Measurements from ENCODE around the gene KBTBD2.
"Not testable (repeated sequence)": the region's sequence is repeated elsewhere in the genome, so short reads cannot be mapped to it uniquely, and the experiment has no call there.

The KBTBD2 gene

DNA sequence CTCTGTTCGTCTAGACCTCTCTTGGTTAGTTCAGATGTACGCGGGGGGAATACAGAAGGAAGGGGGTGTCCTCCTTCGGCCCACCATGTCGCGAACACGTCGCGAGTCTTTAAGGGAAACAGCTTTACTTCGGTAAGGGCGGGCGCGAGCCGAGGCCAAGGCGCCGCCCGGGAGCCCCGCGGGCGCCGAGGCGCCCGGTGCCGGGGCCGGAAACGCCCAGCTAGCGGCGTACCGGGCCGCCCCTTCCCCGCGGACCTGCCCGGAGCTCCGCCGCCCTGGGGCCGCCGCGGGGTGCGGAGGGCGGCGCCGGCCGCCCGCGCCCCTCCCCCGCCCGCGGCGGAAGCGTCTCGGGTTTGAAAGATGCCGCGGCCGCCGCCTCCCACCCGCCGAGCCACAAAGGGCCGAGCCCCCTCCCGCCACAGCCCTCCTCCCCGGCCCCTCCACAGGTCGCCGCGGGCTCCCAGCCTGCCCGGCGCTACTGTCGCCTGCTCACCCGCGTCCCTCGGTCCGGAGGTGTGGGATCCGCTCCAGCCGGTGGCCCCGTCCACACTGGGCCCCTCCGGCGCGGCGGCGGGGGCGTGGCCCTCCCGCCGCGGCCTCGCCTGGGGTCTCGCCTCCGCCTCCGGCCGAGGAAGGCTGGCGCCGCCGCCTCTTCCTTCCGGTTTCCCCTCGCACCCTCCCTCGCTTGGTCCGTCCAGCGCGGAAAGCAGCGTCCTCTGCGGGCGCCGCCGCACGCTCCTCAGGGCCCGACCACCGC is at the start of gene KBTBD2:
Gene KBTBD2, minus strand, starts transcription at position 718 of the 757 bp plus-strand sequence. CDS start 12,156 bp downstream, outside the sequence.
- TF ChIP-seq POLR2A (IDR thresholded peaks at IDR 0.05; ENCODE audit: low read length) (peak; percentile 66), GATA1 (IDR thresholded peaks at IDR 0.05; ENCODE audit: low read depth, low read length) (no peak)
- DNase-seq: peak; percentile 81 to 89

DNA sequence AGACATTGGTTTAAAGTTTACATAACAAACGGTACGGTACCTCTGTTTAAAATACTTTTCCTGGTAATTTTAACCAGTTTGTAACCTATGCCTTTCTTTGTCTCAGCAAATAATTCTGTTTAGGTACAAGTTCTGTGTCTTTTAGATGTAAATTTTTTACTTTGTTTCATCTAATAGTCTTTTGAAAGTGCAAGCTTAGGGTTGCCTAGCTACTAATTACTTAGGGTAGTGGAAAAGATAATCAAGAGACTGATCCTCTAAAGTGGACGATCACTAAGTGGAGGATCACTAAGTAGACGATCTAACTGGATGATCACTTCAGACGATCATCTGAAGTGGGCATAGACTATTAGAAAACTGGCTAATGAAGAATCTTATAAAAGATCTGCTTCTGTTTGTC is 49.6 kb upstream of the KBTBD2 start:
- DNase-seq: no peak
- TF ChIP-seq POLR2A (IDR thresholded peaks at IDR 0.05; ENCODE audit: low read length): no peak
- no peak for TF ChIP-seq GATA1 (IDR thresholded peaks at IDR 0.05; ENCODE audit: low read depth, low read length)

DNA sequence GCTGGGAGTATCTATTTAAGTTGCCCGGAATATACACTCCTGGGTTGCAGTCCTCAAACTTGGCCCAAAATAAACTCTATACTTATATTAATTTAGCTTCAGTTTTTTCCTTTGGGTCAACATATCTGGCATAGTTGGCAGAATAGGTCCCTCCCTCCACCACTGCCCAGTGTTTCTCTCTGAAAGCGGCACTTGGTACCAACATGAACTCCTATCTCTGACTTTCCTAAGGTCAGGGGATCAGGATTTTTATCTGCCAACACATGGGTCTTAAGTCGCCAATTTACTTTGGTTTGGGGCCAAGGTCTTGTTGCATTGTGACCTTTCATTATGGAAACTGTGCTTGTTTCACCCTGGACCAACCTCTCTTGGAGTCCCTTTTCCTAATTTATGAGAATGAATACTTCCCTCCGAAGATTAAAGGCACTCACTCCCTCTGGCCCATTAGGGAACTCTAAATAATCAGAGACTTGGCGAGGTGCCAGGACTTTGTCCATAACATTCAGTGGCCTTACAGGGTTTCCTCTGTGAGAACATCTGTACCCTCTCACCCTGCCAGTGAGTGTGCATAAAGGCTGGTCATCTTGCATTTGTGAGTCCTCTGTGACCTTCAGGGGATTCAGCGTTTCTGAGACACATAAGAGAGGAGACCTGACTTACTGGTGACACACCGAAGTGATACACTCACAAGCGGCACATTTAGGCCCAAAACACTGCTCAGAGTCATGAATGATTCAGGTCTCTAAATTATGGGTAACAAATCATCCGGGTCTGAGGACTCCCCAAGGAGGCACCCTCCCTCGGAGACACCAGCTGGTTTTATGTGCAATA is 46.0 kb upstream of the KBTBD2 start:
- TF ChIP-seq GATA1 (IDR thresholded peaks at IDR 0.05; ENCODE audit: low read depth, low read length): no peak
- no peak for TF ChIP-seq POLR2A (IDR thresholded peaks at IDR 0.05; ENCODE audit: low read length)
- DNase-seq: peak; percentile 39 to 42

DNA sequence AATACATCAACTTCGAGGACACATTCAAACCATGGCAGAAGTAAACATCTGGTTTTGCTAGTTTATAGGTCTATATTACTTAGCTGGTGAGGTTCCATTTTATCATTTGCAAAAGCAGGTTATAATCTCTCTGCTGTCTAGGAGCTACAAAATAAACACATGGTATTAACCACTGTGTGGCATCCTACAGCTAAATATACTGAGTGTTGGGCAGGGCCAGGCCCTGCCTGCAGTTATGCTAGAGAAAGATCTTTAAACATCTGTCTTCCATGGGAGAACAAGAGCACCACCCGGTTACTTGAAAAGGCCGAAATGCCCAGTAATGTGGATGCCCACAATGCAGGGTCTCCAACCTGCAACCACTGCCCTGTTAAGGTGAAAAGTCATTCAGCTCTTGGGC is 45.1 kb upstream of the KBTBD2 start:
- TF ChIP-seq GATA1 (IDR thresholded peaks at IDR 0.05; ENCODE audit: low read depth, low read length) (no peak), POLR2A (IDR thresholded peaks at IDR 0.05; ENCODE audit: low read length) (no peak)
- no peak for DNase-seq

DNA sequence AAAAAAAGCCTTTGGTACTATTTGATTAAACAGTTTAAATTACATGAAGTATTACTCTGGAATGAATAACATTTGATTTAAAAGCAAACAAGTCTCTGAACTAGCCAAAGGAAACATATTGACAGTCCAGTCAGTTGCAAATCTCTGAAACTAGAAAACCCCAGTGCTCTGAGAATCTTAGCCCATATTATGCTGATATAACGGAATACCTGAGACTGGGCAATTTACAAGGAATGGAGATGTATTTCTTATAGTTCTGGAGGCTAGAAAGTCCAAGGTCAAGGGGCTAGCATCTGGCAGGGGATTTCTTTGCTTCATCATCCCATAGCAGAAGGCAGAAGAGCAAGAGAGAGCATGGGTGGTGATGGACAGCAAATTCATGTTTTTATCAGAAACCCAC is 44.0 kb upstream of the KBTBD2 start:
- DNase-seq: no peak
- no peak for TF ChIP-seq GATA1 (IDR thresholded peaks at IDR 0.05; ENCODE audit: low read depth, low read length)
- no peak for TF ChIP-seq POLR2A (IDR thresholded peaks at IDR 0.05; ENCODE audit: low read length)

DNA sequence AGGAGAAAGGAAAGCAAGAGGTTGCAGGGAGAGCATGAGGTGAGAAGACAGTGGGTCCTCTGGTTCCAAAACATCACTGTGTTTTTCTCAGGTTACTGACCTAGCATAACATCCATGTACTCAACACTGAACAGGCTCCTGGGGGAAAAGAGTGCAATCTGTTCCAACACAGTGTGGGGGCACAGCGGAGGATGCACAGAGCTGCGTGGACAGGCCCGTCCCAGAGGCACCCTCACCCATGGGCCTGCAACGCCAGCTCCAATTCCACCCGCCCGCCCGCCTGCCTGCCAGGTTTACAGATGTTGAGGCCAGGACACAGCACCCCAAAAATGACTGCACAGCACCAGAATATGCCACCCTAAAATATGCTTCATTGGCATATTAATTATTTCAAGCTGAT is 38.8 kb upstream of the KBTBD2 start:
- TF ChIP-seq POLR2A (IDR thresholded peaks at IDR 0.05; ENCODE audit: low read length): no peak
- TF ChIP-seq GATA1 (IDR thresholded peaks at IDR 0.05; ENCODE audit: low read depth, low read length): no peak
- no peak for DNase-seq

DNA sequence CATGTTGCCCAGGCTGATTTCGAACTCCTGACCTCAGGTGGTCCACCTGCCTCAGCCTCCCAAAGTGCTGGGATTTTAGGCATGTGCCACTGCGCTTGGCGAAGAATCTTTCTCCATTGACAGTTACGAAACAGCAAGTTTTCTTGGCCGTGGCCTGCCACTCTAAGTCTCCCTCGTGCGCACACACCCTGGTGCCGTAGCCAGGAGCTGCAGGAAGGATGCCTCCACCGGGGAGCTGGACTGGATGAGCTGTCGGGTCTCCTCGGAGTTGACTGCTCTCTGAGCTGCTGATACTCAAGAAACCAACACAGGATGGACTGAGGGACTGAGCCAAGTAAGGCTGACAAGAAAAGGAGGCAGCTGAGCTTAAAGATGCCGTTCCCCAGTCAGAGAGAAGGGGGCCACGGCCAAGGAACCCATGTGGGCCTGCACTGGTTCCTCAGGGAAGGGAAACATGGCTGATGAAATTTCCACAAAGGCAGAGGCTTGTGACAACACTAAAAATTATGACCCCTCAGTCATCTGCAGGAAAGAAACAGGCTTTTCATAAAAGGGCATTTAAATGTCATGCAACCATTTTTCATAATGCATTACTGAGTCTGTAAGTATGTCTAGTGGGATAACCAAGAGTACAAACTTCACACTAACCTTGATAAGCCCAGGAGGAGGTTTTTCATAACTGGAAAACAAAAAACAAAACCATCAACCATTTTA is 38.0 kb upstream of the KBTBD2 start:
- no peak for DNase-seq
- TF ChIP-seq GATA1 (IDR thresholded peaks at IDR 0.05; ENCODE audit: low read depth, low read length) (no peak), POLR2A (IDR thresholded peaks at IDR 0.05; ENCODE audit: low read length) (no peak)

DNA sequence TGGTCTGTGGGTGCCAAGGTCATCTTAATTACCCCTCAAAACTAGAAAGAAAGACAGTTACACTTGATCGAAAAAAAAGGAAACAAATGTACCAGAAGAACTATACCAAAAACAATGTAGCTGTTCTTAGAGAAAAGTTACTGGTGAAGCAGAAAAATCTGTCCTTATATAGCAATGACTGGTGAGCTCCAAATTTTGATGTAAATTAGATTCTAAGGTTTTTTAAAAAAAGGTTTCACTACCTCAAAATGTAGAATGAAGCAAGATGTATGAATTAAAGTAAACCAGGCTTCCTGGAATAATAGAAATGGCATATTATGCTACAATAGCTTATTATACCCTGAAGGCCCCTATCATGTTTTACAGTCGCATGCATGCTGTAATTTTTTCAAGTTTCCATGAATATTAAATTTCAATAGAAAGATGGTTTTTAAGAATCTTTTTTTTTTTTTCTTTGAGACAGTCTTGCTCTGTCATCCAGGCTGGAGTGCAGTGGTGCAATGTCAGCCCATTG is 37.3 kb upstream of the KBTBD2 start:
- TF ChIP-seq GATA1 (IDR thresholded peaks at IDR 0.05; ENCODE audit: low read depth, low read length) (no peak), POLR2A (IDR thresholded peaks at IDR 0.05; ENCODE audit: low read length) (no peak)
- no peak for DNase-seq

DNA sequence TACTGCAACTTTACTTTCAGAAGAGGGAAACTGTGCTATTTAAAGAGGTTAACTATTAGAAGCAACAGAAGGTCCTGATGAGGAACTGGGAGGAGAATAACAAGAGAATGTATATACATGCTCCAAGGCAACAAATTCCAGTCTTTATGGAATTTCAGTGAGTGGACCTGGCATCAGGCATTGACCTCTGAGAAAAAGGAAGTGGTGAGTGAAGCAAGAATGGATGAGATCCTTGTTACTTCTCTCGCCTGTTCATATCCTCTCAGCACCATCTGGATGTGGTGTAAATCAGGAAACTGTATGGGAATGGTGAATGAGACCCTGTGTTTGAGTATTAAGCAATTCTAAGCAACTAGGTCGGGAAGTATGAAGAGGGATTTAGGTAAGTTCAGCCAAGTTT is 30.3 kb upstream of the KBTBD2 start:
- DNase-seq: no peak
- TF ChIP-seq GATA1 (IDR thresholded peaks at IDR 0.05; ENCODE audit: low read depth, low read length): no peak
- TF ChIP-seq POLR2A (IDR thresholded peaks at IDR 0.05; ENCODE audit: low read length): no peak

DNA sequence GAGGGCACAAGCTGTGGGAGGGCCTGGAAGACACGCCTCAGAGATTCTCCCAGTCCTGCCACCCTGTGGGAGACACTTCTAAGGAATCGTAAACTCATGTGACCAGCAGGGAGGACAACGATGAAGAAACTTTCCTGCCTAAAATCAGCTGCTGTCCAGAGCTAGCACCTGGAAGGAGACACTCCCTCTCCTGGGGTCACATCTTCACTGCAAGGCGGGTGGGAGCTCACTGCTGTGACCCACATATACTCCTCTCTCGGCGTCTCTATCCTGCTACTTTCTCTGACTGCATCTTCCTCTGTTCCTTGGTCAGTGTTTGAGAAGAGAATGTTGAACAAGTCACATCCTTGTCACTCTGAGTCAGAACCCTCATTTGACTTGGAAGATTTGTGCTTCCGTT is 25.4 kb upstream of the KBTBD2 start:
- DNase-seq: not testable (repeated sequence)

DNA sequence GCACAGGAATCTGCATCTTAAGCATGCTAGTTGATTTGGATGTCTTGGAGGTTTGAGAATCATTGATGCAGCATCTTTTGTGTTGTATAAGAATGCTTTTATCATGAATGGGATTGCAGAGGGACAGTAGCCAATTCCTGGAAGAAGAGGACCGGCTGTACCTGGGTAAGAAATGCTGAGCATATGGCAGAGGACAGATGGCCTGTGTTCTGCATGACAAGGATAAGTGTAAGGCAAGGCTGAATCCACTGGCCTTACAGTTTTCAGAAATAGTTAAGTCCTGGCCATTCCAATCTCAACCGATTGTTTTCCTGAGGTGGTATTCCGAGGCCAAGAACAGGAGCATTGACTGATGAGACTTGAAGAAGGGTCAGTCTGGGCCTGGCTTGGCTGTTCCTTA is 24.4 kb upstream of the KBTBD2 start:
- no peak for TF ChIP-seq GATA1 (IDR thresholded peaks at IDR 0.05; ENCODE audit: low read depth, low read length)
- TF ChIP-seq POLR2A (IDR thresholded peaks at IDR 0.05; ENCODE audit: low read length): no peak
- DNase-seq: no peak

DNA sequence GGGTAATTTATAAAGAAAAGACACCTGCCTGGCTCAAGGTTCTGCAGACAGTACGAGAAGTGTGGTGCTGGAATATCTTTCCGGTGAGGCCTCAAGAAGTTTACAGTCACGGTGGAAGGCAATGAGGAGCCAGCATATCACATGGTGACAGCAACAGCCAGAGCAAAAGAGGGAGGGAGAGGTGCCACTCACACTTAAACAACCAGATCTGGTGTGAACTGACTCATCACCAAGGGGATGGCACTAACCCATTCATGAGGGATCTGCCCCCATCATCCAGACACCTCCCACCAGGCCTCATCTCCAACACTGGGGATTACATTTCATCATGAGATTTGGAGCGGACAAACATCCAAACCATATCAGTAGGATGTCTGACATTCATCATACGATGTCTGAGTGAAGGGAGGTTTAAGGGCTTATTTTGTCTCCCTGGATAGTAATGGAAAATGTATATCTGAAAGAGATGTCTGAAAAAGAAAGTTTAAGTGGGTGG is 23.5 kb upstream of the KBTBD2 start:
- no peak for DNase-seq

DNA sequence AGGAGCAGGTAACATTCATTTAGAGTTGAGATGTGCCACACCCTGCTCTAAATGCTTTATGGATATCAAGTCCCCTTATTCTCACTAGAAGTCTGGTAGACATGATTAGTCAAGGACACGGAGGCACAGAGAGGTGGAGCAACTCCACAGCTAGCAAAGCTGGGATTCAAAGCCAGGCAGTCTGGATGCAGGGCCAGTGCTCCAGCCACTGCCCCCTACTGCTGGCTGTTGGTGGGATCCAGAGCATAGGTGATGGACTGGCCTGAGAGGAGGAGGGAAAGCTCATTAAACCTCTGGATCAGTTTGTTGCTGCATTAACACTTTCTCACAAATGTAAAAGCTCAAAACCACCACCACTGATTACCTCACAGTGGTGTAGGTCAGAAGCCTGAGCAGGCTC is 22.6 kb upstream of the KBTBD2 start:
- TF ChIP-seq GATA1 (IDR thresholded peaks at IDR 0.05; ENCODE audit: low read depth, low read length): no peak
- TF ChIP-seq POLR2A (IDR thresholded peaks at IDR 0.05; ENCODE audit: low read length): no peak
- no peak for DNase-seq

More for the DNA sequence above, 23.5 kb upstream of the KBTBD2 start:
- no peak for TF ChIP-seq POLR2A (IDR thresholded peaks at IDR 0.05; ENCODE audit: low read length)
- no peak for TF ChIP-seq GATA1 (IDR thresholded peaks at IDR 0.05; ENCODE audit: low read depth, low read length)

DNA sequence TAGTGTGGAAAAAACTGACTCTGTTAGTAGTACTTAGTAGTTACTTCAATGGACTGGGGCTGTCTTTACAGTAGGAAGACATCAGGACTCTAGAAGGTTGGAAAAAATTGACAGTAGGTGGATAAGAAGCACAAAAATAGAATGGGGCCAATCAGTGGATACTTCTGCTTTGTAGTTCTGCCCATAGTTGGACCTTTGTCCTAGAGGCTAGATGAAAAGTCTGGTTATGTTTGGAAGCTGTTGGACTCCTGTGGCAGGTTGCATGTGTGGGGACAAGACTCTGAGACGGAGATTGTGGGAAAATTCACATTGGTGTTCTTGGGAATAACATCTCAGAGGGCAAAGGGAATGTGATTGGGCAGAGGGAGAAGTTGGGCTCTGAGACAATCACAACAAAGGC is 18.6 kb upstream of the KBTBD2 start:
- no peak for DNase-seq
- TF ChIP-seq POLR2A (IDR thresholded peaks at IDR 0.05; ENCODE audit: low read length) (no peak), GATA1 (IDR thresholded peaks at IDR 0.05; ENCODE audit: low read depth, low read length) (no peak)

Measured in erythroblast (primary cell).